SH-SY5Y (cell line): Measurements from ENCODE around the gene CPLANE2.

Experiments used
- GATA2 ChIP-seq: IDR thresholded peaks from 2 replicates; pipeline ENCODE4 v1.6.1; 2011; ENCODE audit warnings: mild to moderate bottlenecking, low read depth, low read length
- GATA3 ChIP-seq: IDR thresholded peaks from 2 replicates; pipeline ENCODE4 v1.6.1; 2011; ENCODE audit warnings: low read depth, mild to moderate bottlenecking, low read length, moderate library complexity

The CPLANE2 gene

GRCh38 chr1:16209132-16209846 is 27.7 kb downstream of the CPLANE2 start:
- TF ChIP-seq GATA2 (no peak), GATA3 (no peak)

- no peak for TF ChIP-seq GATA2
- no peak for TF ChIP-seq GATA3
Observed at GRCh38 chr1:16208270-16208987, 28.6 kb downstream of the CPLANE2 start.

- TF ChIP-seq GATA3 (no peak), GATA2 (no peak)
Observed at GRCh38 chr1:16207318-16208269, 29.4 kb downstream of the CPLANE2 start.

GRCh38 chr1:16206547-16207317 is 30.3 kb downstream of the CPLANE2 start:
- TF ChIP-seq GATA2 (no peak), GATA3 (no peak)

- TF ChIP-seq GATA3, result no peak
- no peak for TF ChIP-seq GATA2
Observed at GRCh38 chr1:16205891-16206546, 31.0 kb downstream of the CPLANE2 start.

- TF ChIP-seq GATA3, result no peak
Observed at GRCh38 chr1:16205334-16205671, 31.7 kb downstream of the CPLANE2 start.

GRCh38 chr1:16204634-16205333 is 32.2 kb downstream of the CPLANE2 start:
- TF ChIP-seq GATA3 (no peak), GATA2 (no peak)

- TF ChIP-seq GATA2, result no peak
- TF ChIP-seq GATA3, result no peak
Observed at GRCh38 chr1:16204216-16204615, 32.8 kb downstream of the CPLANE2 start.

- no peak for TF ChIP-seq GATA2
- no peak for TF ChIP-seq GATA3
Observed at GRCh38 chr1:16203550-16203949, 33.4 kb downstream of the CPLANE2 start.

- TF ChIP-seq GATA2 (no peak), GATA3 (no peak)
Observed at GRCh38 chr1:16202281-16203210, 34.4 kb downstream of the CPLANE2 start.

- TF ChIP-seq GATA3, result no peak
- no peak for TF ChIP-seq GATA2
Observed at GRCh38 chr1:16199700-16200099, 37.3 kb downstream of the CPLANE2 start.

GRCh38 chr1:16199157-16199501 is 37.9 kb downstream of the CPLANE2 start:
- no peak for TF ChIP-seq GATA3
- no peak for TF ChIP-seq GATA2
